GM08714 (cell line): Measurements from ENCODE around the gene HP.
"Not testable (repeated sequence)": the region's sequence is repeated elsewhere in the genome, so short reads cannot be mapped to it uniquely, and the experiment has no call there.

Experiments
- H3K4me3 ChIP-seq: fragments of 200-500 bp; sonication (Bioruptor generic); 2 replicates; pipeline ENCODE4 v1.5.1; 2014; ENCODE audit warnings: mild to moderate bottlenecking, low read length, inconsistent platforms
- ZNF274 ChIP-seq: IDR thresholded peaks from 2 replicates; pipeline ENCODE4 v1.6.1; 2012; ENCODE audit warnings: mild to moderate bottlenecking, low read depth, low read length

The HP gene

GRCh38 chr16:72060405-72060804 lies 6.1 kb downstream of the HP start:
- TF ChIP-seq ZNF274, result no peak
- no peak overlapping the region for H3K4me3 ChIP-seq

GRCh38 chr16:72061564-72061963 lies 7.3 kb downstream of the HP start:
- H3K4me3 ChIP-seq, result no peak overlapping the region
- TF ChIP-seq ZNF274, result no peak

GRCh38 chr16:72064361-72064894 lies 10.1 kb downstream of the HP start:
- TF ChIP-seq ZNF274, result no peak
- H3K4me3 ChIP-seq, result no peak overlapping the region

- TF ChIP-seq ZNF274, result no peak
These were observed 12.4 kb downstream of the HP start for GRCh38 chr16:72066747-72067146.

GRCh38 chr16:72068930-72069329 lies 14.6 kb downstream of the HP start:
- no peak overlapping the region for H3K4me3 ChIP-seq
- TF ChIP-seq ZNF274, result no peak

More at GRCh38 chr16:72066747-72067146, 12.4 kb downstream of the HP start:
- no peak overlapping the region for H3K4me3 ChIP-seq

GRCh38 chr16:72072514-72073342 lies 18.4 kb downstream of the HP start:
- no peak overlapping the region for H3K4me3 ChIP-seq
- no peak for TF ChIP-seq ZNF274

GRCh38 chr16:72073560-72074230 lies 19.4 kb downstream of the HP start:
- TF ChIP-seq ZNF274, result no peak

GRCh38 chr16:72075067-72075466 lies 20.8 kb downstream of the HP start:
- H3K4me3 ChIP-seq, result not testable (repeated sequence)

More at GRCh38 chr16:72073560-72074230, 19.4 kb downstream of the HP start:
- no peak overlapping the region for H3K4me3 ChIP-seq

- H3K4me3 ChIP-seq, result not testable (repeated sequence)
These were observed 22.8 kb downstream of the HP start for GRCh38 chr16:72076991-72077706.

GRCh38 chr16:72083778-72084404 lies 29.6 kb downstream of the HP start:
- no peak for TF ChIP-seq ZNF274
- no peak overlapping the region for H3K4me3 ChIP-seq

GRCh38 chr16:72084445-72084844 lies 30.1 kb downstream of the HP start:
- no peak for TF ChIP-seq ZNF274
- no peak overlapping the region for H3K4me3 ChIP-seq

- TF ChIP-seq ZNF274, result no peak
- H3K4me3 ChIP-seq, result no peak overlapping the region
These were observed 30.7 kb downstream of the HP start for GRCh38 chr16:72085002-72085401.

GRCh38 chr16:72091217-72091616 lies 36.9 kb downstream of the HP start:
- H3K4me3 ChIP-seq, result no peak overlapping the region
- TF ChIP-seq ZNF274, result no peak

GRCh38 chr16:72092832-72093447 lies 38.6 kb downstream of the HP start:
- H3K4me3 ChIP-seq, result peak overlapping the region; percentile 76
- TF ChIP-seq ZNF274, result no peak
